ENCODE measurements around the gene BAZ2A.

GRCh38 chr12:56657416-56658379 is 27.6 kb upstream of the BAZ2A start:
- TF ChIP-seq TOX (CRISPR knock-in tag; IDR thresholded peaks at IDR 0.05; ENCODE audit: borderline replicate concordance) (no peak), POU6F1 (CRISPR knock-in tag; IDR thresholded peaks at IDR 0.05; ENCODE audit: borderline replicate concordance, low read depth) (no peak)
